ENCODE results near the gene WFS1. TPM values are rescaled to one million over a fixed set of nuclear protein-coding genes. Genes with fewer than 3 reads are reported as not detected.

WFS1 gene
- total RNA-seq, 4 donors from 2014 or later, result 124 to 174 (median 132) TPM

DNA sequence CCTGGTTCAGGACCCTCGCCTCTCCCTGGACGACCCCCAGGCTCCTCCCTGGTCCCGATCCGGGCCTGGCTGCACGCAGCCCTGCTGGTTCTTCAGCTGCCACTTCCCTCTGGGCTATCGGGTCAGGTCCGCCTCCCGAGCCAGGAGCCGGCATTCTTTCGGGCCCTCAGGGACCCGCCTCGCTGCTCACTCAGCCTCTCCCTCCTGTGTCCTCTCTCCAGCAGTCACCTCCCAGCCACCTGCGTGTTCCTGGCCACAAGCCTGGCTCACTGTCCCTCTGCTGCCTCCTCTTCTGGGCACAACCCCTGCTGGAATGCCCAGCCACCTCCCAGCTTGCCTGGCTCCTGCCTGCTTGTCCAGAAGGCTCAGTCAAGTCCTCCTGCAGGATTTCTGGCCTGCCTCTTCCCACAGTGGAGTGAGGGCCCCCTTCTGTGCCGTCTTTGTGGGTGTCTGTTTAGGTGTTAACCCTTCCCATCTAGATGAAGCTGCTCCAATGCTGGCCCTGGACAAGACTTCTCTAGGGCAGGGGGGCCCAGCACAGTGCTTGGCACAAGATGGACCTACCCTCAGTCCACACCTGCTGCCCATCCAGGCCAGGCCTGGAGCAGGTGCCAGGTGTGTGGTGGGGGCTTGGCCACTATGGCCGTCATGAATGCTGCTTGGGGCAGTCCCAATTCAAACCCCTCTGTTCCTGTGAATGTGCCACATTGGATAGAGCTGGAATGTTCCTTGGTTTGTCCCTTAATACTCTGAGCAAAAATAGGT is 2.2 kb downstream of the WFS1 start:
- Histone ChIP-seq H3K27me3 (no peaks in the 10 kb centered on the region), H3K4me1 (peaks cover 64 to 66% of the 10 kb centered on the region in 2 donors), H3K27ac (peak overlapping the region; percentile 95 to 98 (median 97)), H3K9me3 (no peaks in the 10 kb centered on the region), H3K4me3 (replicated peaks in 1 of 3) (no peak overlapping the region), H3K36me3 (no peaks in the 10 kb centered on the region)
- DNase-seq, result peak; percentile 97 to 98
- TF ChIP-seq POLR2A (IDR thresholded peaks at IDR 0.05), result peak in 1 of 2 donors; percentile 94
- TF ChIP-seq, protein P1, sequence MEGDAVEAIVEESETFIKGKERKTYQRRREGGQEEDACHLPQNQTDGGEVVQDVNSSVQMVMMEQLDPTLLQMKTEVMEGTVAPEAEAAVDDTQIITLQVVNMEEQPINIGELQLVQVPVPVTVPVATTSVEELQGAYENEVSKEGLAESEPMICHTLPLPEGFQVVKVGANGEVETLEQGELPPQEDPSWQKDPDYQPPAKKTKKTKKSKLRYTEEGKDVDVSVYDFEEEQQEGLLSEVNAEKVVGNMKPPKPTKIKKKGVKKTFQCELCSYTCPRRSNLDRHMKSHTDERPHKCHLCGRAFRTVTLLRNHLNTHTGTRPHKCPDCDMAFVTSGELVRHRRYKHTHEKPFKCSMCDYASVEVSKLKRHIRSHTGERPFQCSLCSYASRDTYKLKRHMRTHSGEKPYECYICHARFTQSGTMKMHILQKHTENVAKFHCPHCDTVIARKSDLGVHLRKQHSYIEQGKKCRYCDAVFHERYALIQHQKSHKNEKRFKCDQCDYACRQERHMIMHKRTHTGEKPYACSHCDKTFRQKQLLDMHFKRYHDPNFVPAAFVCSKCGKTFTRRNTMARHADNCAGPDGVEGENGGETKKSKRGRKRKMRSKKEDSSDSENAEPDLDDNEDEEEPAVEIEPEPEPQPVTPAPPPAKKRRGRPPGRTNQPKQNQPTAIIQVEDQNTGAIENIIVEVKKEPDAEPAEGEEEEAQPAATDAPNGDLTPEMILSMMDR (IDR thresholded peaks at IDR 0.05), result no peak
- intact Hi-C loops (cut with DNase I), result no loop called here
- WGBS, 2 donors, result 20 to 32% methylated on average over 14 to 15 of the region's 15 CpGs

DNA sequence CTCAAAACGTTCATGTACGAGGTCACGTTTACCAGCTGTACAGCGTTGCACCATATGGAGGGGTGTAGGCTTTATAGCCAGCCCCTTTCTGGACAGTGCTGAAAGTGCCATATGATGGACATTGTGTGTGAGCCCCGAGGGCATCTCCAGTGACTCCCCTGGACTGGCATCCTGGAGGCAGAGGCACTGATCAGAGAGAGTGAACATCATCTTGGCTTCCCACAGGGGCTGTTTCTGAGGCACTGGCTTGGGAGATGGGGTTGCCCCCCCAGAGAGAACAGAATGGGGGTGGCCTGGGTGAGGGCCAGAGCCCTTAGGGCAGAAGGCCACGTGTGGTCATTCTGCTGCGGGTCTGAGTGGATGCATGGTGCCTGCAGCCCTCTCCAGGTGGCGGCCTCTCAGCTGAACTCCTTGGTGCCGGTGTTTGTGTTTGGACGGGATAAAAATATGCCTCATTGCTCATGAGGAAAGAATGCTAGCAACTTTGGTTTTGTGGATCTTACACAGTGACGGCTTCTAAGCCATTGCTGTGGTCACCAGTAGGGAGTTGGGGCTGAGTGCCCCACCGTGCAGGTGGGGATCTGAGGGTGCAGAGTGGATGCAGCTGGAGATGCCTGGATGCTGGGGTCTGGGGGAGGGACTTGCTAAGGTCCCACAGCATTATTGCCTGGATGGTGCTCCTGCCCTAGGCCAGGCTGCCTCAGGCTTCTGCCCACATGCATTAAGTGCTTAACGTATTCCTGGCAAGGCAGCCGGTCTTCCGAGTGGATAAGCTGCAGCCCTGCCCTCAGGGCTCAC is 3.4 kb downstream of the WFS1 start:
- intact Hi-C loops (cut with DNase I), result no loop called here
- peak overlapping the region in 1 of 3 donors; percentile 9 for H3K4me3 ChIP-seq (replicated peaks in 1 of 3)
- WGBS, 2 donors, result 35 to 48% methylated on average over 8 to 15 of the region's 15 CpGs
- H3K9me3 ChIP-seq, result no peaks in the 10 kb centered on the region
- TF ChIP-seq, protein P1 (IDR thresholded peaks at IDR 0.05), result peak in 1 of 6 experiments; percentile 19
- peak in 1 of 2 donors; percentile 66 for TF ChIP-seq POLR2A (IDR thresholded peaks at IDR 0.05)
- peak overlapping the region; percentile 95 to 98 (median 97) for H3K27ac ChIP-seq
- H3K27me3 ChIP-seq, result no peaks in the 10 kb centered on the region
- peaks cover 71 to 78% of the 10 kb centered on the region in 2 donors for H3K4me1 ChIP-seq
- peaks cover 7 to 8% of the 10 kb centered on the region in 2 donors for H3K36me3 ChIP-seq
- DNase-seq, result peak; percentile 87 to 88

DNA sequence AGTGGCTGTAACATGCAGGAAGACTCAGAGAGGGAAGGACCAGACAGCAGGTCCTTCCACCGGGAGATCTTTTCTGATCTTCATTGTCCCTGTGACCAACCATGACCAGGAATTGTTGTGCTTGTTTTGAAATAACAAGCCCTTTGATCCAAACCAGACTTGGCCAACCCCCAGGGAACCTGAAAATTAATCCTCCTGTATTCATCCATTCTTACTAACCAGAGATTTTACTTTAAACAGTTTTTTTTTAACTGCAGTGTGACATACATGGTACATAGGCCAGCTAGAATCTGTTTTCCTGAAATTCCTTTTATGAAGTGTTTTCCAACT is 4.0 kb downstream of the WFS1 start:
- 22 to 25% methylated on average over 1 of the region's 1 CpG for WGBS, 2 donors
- intact Hi-C loops (cut with DNase I), result no loop called here
- H3K4me3 ChIP-seq (replicated peaks in 1 of 3), result peak overlapping the region in 1 of 3 donors; percentile 9
- H3K4me1 ChIP-seq, result peaks cover 77 to 84% of the 10 kb centered on the region in 2 donors
- no peak for TF ChIP-seq POLR2A (IDR thresholded peaks at IDR 0.05)
- TF ChIP-seq, protein P1 (IDR thresholded peaks at IDR 0.05), result no peak
- no peaks in the 10 kb centered on the region for H3K9me3 ChIP-seq
- no peaks in the 10 kb centered on the region for H3K27me3 ChIP-seq
- peak; percentile 45 to 68 for DNase-seq
- H3K36me3 ChIP-seq, result peaks cover 12 to 14% of the 10 kb centered on the region in 2 donors
- H3K27ac ChIP-seq, result peak overlapping the region; percentile 95 to 98 (median 97)

DNA sequence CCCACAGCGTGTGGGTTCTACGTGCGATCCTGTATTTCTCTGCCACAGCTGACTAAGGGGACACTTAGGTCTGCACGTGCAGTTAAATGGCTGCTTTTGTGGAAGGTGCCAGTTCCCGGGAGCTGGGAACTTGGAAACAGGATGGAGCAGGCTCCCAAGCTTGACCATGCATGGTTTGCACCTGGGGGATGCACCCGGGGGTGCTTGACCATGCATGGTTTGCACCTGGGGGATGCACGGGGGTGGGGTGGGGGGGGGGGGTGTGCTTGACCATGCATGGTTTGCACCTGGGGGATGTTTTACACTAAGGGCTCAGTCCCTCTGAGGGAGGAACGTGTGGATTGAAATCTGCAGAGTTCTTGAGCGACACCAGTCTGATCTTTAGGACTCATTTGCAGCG is 5.7 kb downstream of the WFS1 start:
- no peaks in the 10 kb centered on the region for H3K9me3 ChIP-seq
- no peak for DNase-seq
- peaks cover 20 to 31% of the 10 kb centered on the region in 2 donors for H3K36me3 ChIP-seq
- no peak overlapping the region for H3K4me3 ChIP-seq (replicated peaks in 1 of 3)
- no peak for TF ChIP-seq POLR2A (IDR thresholded peaks at IDR 0.05)
- TF ChIP-seq, protein P1 (IDR thresholded peaks at IDR 0.05), result no peak
- WGBS, 2 donors, result 58 to 81% methylated on average over 4 to 8 of the region's 10 CpGs
- H3K4me1 ChIP-seq, result peaks cover 77 to 83% of the 10 kb centered on the region in 2 donors
- intact Hi-C loops (cut with DNase I), result no loop called here
- peak overlapping the region; percentile 6 to 97 (median 95) for H3K27ac ChIP-seq
- H3K27me3 ChIP-seq, result no peaks in the 10 kb centered on the region

All from thyroid gland (tissue), 4 donors.